AG09309 (cell line): ENCODE measurements around the gene STX8.
"Not testable (repeated sequence)": the region's sequence is repeated elsewhere in the genome, so short reads cannot be mapped to it uniquely, and the experiment has no call there.

Experiments
- DNase-seq: peaks from one replicate; pipeline ENCODE4 v3.0.0-alpha.2; 2010; ENCODE audit warnings: low read depth
- H3K4me3 ChIP-seq: 2 replicates; pipeline ENCODE4 v1.5.1; 2011; ENCODE audit warnings: mild to moderate bottlenecking, low read depth, low read length, moderate library complexity; ENCODE audit not compliant: control insufficient read depth
- TF ChIP-seq, protein P1 (sequence below): IDR thresholded peaks from 2 replicates; pipeline ENCODE4 v1.5.1; 2011; ENCODE audit warnings: mild to moderate bottlenecking, low read depth, low read length, inconsistent platforms; ENCODE audit not compliant: insufficient read depth, control insufficient read depth; ENCODE audit errors: missing control alignments

The STX8 gene

DNA sequence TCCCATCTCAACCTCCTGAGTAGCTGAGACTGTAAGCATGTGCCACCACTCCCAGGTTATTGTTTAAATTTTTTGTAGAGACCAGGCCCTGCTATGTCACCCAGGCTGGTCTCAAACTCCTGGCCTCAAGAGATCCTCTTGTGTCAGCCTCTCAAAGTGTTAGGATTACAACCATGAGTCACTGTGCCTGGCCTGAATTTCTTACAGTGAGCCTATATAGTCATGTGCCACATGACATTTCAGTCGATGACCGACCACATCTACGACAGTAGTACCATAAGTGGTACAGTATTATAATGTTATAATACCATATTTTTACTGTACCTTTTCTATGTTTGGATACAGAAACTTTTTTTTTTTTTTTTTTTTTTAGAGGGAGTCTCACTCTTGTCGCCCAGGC lies 195.3 kb downstream of the STX8 start:
- H3K4me3 ChIP-seq: no peak overlapping the region
- no peak for DNase-seq
- TF ChIP-seq, protein P1, sequence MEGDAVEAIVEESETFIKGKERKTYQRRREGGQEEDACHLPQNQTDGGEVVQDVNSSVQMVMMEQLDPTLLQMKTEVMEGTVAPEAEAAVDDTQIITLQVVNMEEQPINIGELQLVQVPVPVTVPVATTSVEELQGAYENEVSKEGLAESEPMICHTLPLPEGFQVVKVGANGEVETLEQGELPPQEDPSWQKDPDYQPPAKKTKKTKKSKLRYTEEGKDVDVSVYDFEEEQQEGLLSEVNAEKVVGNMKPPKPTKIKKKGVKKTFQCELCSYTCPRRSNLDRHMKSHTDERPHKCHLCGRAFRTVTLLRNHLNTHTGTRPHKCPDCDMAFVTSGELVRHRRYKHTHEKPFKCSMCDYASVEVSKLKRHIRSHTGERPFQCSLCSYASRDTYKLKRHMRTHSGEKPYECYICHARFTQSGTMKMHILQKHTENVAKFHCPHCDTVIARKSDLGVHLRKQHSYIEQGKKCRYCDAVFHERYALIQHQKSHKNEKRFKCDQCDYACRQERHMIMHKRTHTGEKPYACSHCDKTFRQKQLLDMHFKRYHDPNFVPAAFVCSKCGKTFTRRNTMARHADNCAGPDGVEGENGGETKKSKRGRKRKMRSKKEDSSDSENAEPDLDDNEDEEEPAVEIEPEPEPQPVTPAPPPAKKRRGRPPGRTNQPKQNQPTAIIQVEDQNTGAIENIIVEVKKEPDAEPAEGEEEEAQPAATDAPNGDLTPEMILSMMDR: no peak

DNA sequence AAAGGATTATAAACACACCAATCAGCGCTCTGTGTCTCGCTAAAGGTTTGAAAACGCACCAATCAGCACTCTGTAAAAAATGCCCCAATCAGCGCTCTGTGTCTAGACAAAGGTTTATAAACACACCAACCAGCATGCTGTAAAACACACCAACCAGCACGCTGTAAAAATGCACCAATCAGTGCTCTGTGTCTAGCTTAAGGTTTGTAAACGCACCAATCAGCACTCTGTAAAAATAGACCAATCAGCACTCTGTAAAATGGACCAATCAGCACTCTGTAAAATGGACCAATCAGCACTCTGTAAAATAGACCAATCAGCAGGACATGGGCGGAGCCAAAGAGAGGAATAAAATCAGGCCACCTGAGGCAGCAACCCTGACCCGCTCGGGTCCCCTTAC lies 199.4 kb downstream of the STX8 start:
- not testable (repeated sequence) for DNase-seq, H3K4me3 ChIP-seq

DNA sequence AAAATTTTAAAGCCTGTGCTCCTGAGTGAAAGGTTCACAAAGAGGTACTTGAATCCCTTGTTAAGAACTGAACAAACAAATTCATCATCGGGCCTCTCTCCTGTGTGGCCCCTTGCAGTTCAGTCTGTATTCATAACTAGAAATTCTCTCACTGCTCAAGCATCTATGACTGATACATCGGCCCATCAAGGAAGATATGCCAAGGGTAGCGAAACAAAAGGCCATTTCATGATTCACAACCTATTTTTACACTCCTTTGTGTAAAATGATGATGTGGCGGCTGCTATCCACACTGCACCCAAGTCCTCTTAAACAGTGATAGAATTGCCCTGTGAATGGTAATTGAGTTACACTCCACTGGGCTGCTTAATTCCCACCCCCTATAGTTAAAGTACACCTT lies 204.6 kb downstream of the STX8 start:
- TF ChIP-seq, protein P1: no peak
- DNase-seq: peak; percentile 58
- H3K4me3 ChIP-seq: no peak overlapping the region

DNA sequence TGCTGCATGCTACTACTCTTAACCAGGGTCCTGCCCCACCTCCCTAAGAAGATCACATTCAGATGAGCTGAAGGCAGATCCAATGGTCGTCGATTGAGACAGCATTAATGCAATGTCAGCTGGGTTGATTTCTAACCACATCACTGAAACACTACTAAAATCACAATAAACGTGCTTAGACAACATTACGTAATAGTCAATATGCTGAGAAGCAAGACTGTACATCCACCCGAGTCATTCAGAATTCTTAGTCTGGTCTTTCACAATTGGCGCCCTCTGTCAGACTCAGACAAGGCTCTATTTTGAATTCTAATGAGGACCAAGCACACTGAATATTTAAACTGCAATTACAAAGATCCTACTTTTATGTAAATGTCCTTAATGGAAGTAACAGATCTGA lies 205.2 kb downstream of the STX8 start:
- no peak overlapping the region for H3K4me3 ChIP-seq
- TF ChIP-seq, protein P1: no peak
- DNase-seq: no peak

DNA sequence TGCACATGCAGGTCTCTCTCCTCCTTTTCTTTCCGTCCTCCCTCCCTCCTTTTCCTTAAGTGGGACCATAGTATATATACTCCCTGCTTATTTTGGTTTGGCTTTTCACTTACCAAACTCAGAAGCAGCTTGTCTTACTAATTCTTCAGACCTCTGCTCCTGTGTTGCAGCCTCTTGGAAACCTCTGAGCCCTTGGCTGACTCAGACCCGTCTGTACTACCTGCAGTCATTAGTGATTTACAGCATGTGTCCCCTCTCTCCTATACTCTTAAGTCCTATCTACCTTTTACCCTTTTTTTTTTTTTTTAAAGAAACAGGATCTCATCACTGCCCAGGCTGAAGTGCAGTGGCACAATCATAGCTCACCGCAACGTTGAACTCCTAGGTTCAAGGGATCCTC lies 207.0 kb downstream of the STX8 start:
- no peak overlapping the region for H3K4me3 ChIP-seq
- TF ChIP-seq, protein P1: no peak
- DNase-seq: no peak

DNA sequence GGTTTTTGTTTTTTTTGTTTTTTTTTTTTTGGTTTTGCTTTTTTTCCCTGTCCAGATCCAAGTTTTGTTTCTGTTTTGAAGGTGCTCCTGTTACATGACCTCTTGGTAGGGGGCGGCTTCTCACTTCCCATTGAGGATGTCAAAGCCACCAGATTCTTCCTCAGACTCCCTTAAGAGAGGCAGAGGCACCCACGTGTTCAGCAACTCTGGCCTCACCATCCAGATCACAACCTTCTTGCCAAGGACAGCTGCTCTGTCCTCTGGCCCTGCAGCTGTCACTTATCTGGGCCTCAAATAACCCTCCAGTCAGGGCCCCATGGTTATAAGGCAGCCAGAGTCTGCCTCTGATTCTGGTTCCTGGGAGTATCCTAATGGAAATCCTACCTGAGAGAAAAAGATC lies 208.5 kb downstream of the STX8 start:
- TF ChIP-seq, protein P1: no peak
- H3K4me3 ChIP-seq: no peak overlapping the region
- DNase-seq: no peak

DNA sequence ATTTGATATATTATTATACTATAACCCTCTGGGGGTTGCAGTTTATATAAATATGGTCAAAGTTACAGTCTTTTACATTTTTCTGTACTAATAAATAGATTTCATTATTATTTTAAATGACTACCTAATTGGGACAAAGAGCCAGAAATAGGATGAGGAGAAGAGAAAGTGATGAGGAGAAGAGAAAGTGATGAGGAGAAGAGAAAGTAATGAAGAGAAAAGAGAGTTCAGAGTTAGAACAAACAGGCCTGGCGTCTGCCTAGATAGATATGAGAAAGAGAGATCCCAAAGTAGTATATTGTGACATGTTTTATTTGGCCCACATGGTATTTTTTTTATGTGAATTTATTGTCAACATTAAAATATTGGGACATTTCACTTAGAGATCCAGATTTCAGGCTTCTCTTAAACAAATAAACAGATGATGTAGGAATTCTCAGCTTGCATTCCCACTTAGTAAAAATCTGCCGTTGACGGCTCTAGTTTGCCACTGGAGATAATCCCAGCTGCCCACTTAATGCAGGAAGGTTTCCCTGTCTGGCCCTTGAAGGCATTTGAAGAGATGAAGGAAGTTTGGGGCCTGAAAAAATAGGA lies 210.7 kb downstream of the STX8 start:
- no peak overlapping the region for H3K4me3 ChIP-seq
- no peak for DNase-seq
- TF ChIP-seq, protein P1: no peak
